Measurements from ENCODE around the gene FNDC3B.

DNA sequence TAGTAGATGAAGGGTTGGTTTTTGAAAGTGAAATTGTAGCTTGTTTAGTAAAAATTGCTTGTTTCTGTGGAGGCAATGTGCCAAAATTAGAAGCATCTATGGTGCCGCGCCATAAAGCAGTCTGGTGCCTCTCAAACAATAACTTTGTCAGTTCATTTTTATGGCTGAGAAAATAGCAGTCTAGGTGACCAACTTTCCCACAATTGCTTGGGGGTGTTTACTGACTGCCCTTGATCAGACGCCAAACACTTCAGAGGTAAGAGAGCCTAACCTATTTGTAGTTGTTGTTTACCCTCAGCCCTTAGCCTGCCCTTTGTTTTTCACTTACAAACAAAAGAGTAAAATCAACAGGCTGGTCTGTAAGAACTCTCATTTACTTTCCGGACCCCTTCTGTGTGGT is 174.5 kb downstream of the FNDC3B start:
- TF ChIP-seq, protein P1, sequence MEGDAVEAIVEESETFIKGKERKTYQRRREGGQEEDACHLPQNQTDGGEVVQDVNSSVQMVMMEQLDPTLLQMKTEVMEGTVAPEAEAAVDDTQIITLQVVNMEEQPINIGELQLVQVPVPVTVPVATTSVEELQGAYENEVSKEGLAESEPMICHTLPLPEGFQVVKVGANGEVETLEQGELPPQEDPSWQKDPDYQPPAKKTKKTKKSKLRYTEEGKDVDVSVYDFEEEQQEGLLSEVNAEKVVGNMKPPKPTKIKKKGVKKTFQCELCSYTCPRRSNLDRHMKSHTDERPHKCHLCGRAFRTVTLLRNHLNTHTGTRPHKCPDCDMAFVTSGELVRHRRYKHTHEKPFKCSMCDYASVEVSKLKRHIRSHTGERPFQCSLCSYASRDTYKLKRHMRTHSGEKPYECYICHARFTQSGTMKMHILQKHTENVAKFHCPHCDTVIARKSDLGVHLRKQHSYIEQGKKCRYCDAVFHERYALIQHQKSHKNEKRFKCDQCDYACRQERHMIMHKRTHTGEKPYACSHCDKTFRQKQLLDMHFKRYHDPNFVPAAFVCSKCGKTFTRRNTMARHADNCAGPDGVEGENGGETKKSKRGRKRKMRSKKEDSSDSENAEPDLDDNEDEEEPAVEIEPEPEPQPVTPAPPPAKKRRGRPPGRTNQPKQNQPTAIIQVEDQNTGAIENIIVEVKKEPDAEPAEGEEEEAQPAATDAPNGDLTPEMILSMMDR (conservative IDR thresholded peaks at IDR 0.05; ENCODE audit: low read length), result no peak
- no peak for TF ChIP-seq EZH2phosphoT487 (IDR thresholded peaks at IDR 0.05; ENCODE audit: borderline replicate concordance)

All from Loucy (cell line).